Heart right ventricle (tissue), 16 donors: ENCODE measurements around the gene OR51M1. TPM values are rescaled to one million over a fixed set of nuclear protein-coding genes. Genes with fewer than 3 reads are reported as not detected.
"Not testable (repeated sequence)": the region's sequence is repeated elsewhere in the genome, so short reads cannot be mapped to it uniquely, and the experiment has no call there.

Experiments
- ATAC-seq, 8 donors: fragments of 200-7000 bp; cut with Tn5 transposase; one replicate each; pipeline ENCODE4 v1.9.1; 2020; ENCODE audit warnings: mild to moderate bottlenecking in 8 of 8, moderate library complexity in 8 of 8, moderate number of reproducible peaks in 1 of 8
- DNase-seq, 2 donors: peaks; one replicate each; pipeline ENCODE4 v3.0.0-alpha.2; 2020
- H3K27ac ChIP-seq, 10 donors: fragments of 200-600 bp; sonication (generic) in 2 of 10; one replicate each; pipeline versions ENCODE4 v1.5.0 to v1.8.0; 2020 to 2022; ENCODE audit warnings: mild to moderate bottlenecking in 3 of 10
- H3K27me3 ChIP-seq, 7 donors: fragments of 200-600 bp; one replicate each; pipeline ENCODE4 v1.8.0; 2021 to 2022; ENCODE audit warnings: mild to moderate bottlenecking in 2 of 7
- H3K36me3 ChIP-seq, 9 donors: fragments of 200-600 bp; sonication (generic) in 1 of 9; one replicate each; pipeline versions ENCODE4 v1.5.0 to v1.8.0; 2020 to 2022; ENCODE audit warnings: mild to moderate bottlenecking in 2 of 9
- H3K4me1 ChIP-seq, 9 donors: fragments of 200-600 bp; sonication (generic) in 1 of 9; one replicate each; pipeline versions ENCODE4 v1.5.0 to v1.8.0; 2020 to 2022; ENCODE audit warnings: mild to moderate bottlenecking in 4 of 9
- H3K4me3 ChIP-seq, 10 donors: fragments of 200-600 bp; sonication (generic) in 2 of 10; one replicate each; pipeline versions ENCODE4 v1.5.0 to v1.8.0; 2020 to 2022; ENCODE audit warnings: mild to moderate bottlenecking in 7 of 10, moderate library complexity in 2 of 10
- H3K9me3 ChIP-seq, 11 donors: fragments of 200-600 bp in 10 of 11; sonication (generic) in 2 of 11; one replicate each; pipeline versions ENCODE4 v1.5.0 to v1.8.0; 2013 to 2022; ENCODE audit warnings: mild to moderate bottlenecking in 2 of 11, control low read depth in 1 of 11, moderate library complexity in 1 of 11
- CTCF ChIP-seq, 9 donors: fragments of 200-600 bp; sonication (generic) in 2 of 9; IDR thresholded peaks; one replicate each; pipeline versions ENCODE4 v1.5.0 to v1.8.0; 2021 to 2022; ENCODE audit warnings: antibody characterized with exemption in 9 of 9, mild to moderate bottlenecking in 5 of 9, moderate library complexity in 1 of 9
- WGBS, 2 donors: extraction: QIAGEN DNeasy Blood & Tissue Kit; methylation state at CpG; one replicate each; pipeline ENCODE4 v1.1.7; 2013; ENCODE audit warnings: inconsistent platforms in 1 of 2; 5-methylcytosine and 5-hydroxymethylcytosine counted together
- intact Hi-C, 10 donors: fragments of 100-400 bp; cut with DNase I; formaldehyde crosslinking; loops; one replicate each; pipeline versions ENCODE4 v1.11.1 to v1.14.2; 2022
- polyA plus RNA-seq, 2 donors: library from polyadenylated mRNA; stranded (reverse); fragments of 200-250 nt; gene quantifications; one replicate each; pipeline ENCODE4 v1.2.3, GENCODE V29; 2013
- total RNA-seq, 10 donors: library from RNA; stranded (reverse); fragmentation: NEBNext Ultra II Directional in 3 of 10; extraction: Animal tissue kit (Norgen Biotek cat#: 25700) in 3 of 10; gene quantifications; one replicate each; pipeline versions ENCODE4 v1.2.1 to v1.2.4, GENCODE V29; 2021 to 2023
- donor health status: Arrhythmogenic right ventricular cardiomyopathy.
- donor health status: ischemic (EF 13 %, LVEDD 7.1; RV severe dilation, severe dysfunction).
- donor health status: healthy with polysubstance abuse.
- donor health status: DM: no; HTN: yes; CAD: no.
- donor health status: DM: no; HTN: no; CAD: no.
- donor health status: ischemic (EF 25% LVEDD 6.9; RV normal size, moderate dysfunction).
- donor health status: ischemic (EF 25% LVEDD 5.7; RV mildly dilated, moderate dysfunction).
- donor health status: healthy.
- donor health status: DM: yes; HTN: yes; CAD: no.
- donor health status: Ischemic cardiomyopathy.
- donor health status: ischemic (EF 35%, LVEDD 5.7; RV mildly dilated, moderate dysfunction).
- donor health status: nonischemic (EF 11% LVEDD 7.7; RV severe dilation, severe dysfunction).
- donor health status: DM: yes; HTN: yes; CAD: no.
- donor health status: PGD.
- donor health status: ischemic (EF 29% LVEDD 5.4; RV normal size, mild dysfunction).
- donor health status: nonischemic (EF 23%, LVEDD 6.1; RV moderate dilation, normal function).

OR51M1 gene
- total and polyA plus RNA-seq, 12 donors, result not detected

GRCh38 chr11:5351208-5351607 lies 32.4 kb upstream of the OR51M1 start, which contains the start of gene OR51B6:
TSS of gene OR51B6 (plus strand) at chr11:5351508. CDS start at chr11:5351508, 0 bp downstream.
- ATAC-seq (no peak), DNase-seq (no peak)
- intact Hi-C loops, result no loop called here
- WGBS, 2 donors, result 67 to 79% methylated on average over 1 of the region's 1 CpG
- Histone ChIP-seq H3K27me3 (no peaks in the 10 kb centered on the region), H3K4me3 (no peak within 1 kb of the TSS), H3K36me3 (no peaks in the 10 kb centered on the region), H3K9me3 (no peaks in the 10 kb centered on the region), H3K27ac (no peak within 1 kb of the TSS), H3K4me1 (no peaks in the 10 kb centered on the region)
- no peak for TF ChIP-seq CTCF (IDR thresholded peaks at IDR 0.05)

- H3K4me3 ChIP-seq, H3K27me3 ChIP-seq, H3K36me3 ChIP-seq, ATAC-seq, DNase-seq, H3K27ac ChIP-seq, H3K9me3 ChIP-seq, intact Hi-C loops, H3K4me1 ChIP-seq: not testable (repeated sequence)
- 80 to 86% methylated on average over 3 to 5 of the region's 5 CpGs for WGBS, 2 donors
Measured at GRCh38 chr11:5356031-5356430, 27.6 kb upstream of the OR51M1 start.

- ATAC-seq, result no peak
- Histone ChIP-seq H3K4me1 (peaks cover 0 to 10% (median 3%) of the 10 kb centered on the region in 9 donors), H3K9me3 (peaks cover 0 to 9% (median 0%) of the 10 kb centered on the region in 11 donors), H3K27ac (no peak overlapping the region), H3K4me3 (no peak overlapping the region), H3K36me3 (no peaks in the 10 kb centered on the region), H3K27me3 (no peaks in the 10 kb centered on the region)
- intact Hi-C loops, result no loop called here
- WGBS, 2 donors, result 31 to 40% methylated on average over 3 of the region's 3 CpGs
- TF ChIP-seq CTCF (IDR thresholded peaks at IDR 0.05), result no peak
- no peak for DNase-seq
Measured at GRCh38 chr11:5362017-5362625, 21.5 kb upstream of the OR51M1 start.

- ATAC-seq (no peak), DNase-seq (no peak)
- no peaks in the 10 kb centered on the region for H3K36me3 ChIP-seq
- H3K4me3 ChIP-seq, result no peak overlapping the region
- H3K27me3 ChIP-seq, result no peaks in the 10 kb centered on the region
- H3K4me1 ChIP-seq, result peaks cover 0 to 13% (median 8%) of the 10 kb centered on the region in 9 donors
- H3K27ac ChIP-seq, result no peak overlapping the region
- WGBS, 2 donors, result 88 to 89% methylated on average over 1 of the region's 1 CpG
- no peak for TF ChIP-seq CTCF (IDR thresholded peaks at IDR 0.05)
- intact Hi-C loops, result no loop called here
- H3K9me3 ChIP-seq, result peaks cover 0 to 9% (median 0%) of the 10 kb centered on the region in 11 donors
Measured at GRCh38 chr11:5363679-5364078, 19.9 kb upstream of the OR51M1 start.

GRCh38 chr11:5364214-5364613 lies 19.4 kb upstream of the OR51M1 start:
- no peak overlapping the region for H3K4me3 ChIP-seq
- peaks cover 0 to 13% (median 8%) of the 10 kb centered on the region in 9 donors for H3K4me1 ChIP-seq
- TF ChIP-seq CTCF (IDR thresholded peaks at IDR 0.05), result no peak
- ATAC-seq, result no peak
- intact Hi-C loops, result no loop called here
- 35 to 59% methylated on average over 1 to 2 of the region's 2 CpGs for WGBS, 2 donors
- no peak overlapping the region for H3K27ac ChIP-seq
- H3K36me3 ChIP-seq, result no peaks in the 10 kb centered on the region
- DNase-seq, result no peak
- H3K9me3 ChIP-seq, result peaks cover 0 to 9% (median 0%) of the 10 kb centered on the region in 11 donors
- H3K27me3 ChIP-seq, result no peaks in the 10 kb centered on the region

- H3K27ac ChIP-seq, H3K9me3 ChIP-seq, H3K27me3 ChIP-seq, ATAC-seq, DNase-seq, H3K36me3 ChIP-seq, intact Hi-C loops, H3K4me3 ChIP-seq: not testable (repeated sequence)
- H3K4me1 ChIP-seq, result peaks cover 0 to 13% (median 8%) of the 10 kb centered on the region in 9 donors
- 76 to 93% methylated on average over 6 of the region's 6 CpGs for WGBS, 2 donors
Measured at GRCh38 chr11:5366365-5366764, 17.2 kb upstream of the OR51M1 start.
